Neural progenitor cell (in vitro differentiated cells): ENCODE measurements around the gene IL1RAPL1. TPM values are rescaled to one million over a fixed set of nuclear protein-coding genes. Genes with fewer than 3 reads are reported as not detected.

Source experiments
- DNase-seq: peaks from one replicate; pipeline ENCODE4 v3.0.0-alpha.2; 2016; ENCODE audit warnings: low spot score
- H2AFZ ChIP-seq: fragments of 200-600 bp; sonication (generic); replicated peaks from 2 replicates; pipeline ENCODE4 v1.6.1; 2016; ENCODE audit warnings: antibody characterized with exemption
- H3F3A ChIP-seq: fragments of 200-600 bp; sonication (generic); 2 replicates; pipeline ENCODE4 v1.6.1; 2016; ENCODE audit warnings: antibody characterized with exemption, low read depth
- H3K27ac ChIP-seq: fragments of 200-600 bp; sonication (generic); 2 replicates; pipeline ENCODE4 v1.5.1; 2016; ENCODE audit warnings: mild to moderate bottlenecking
- H3K27me3 ChIP-seq: fragments of 200-600 bp; sonication (generic); 2 replicates; pipeline ENCODE4 v1.6.1; 2016; ENCODE audit warnings: mild to moderate bottlenecking, moderate library complexity
- H3K36me3 ChIP-seq: fragments of 200-600 bp; sonication (generic); 2 replicates; pipeline ENCODE4 v1.5.1; 2016
- H3K4me1 ChIP-seq: fragments of 200-600 bp; sonication (generic); 2 replicates; pipeline ENCODE4 v1.6.1; 2016; ENCODE audit warnings: mixed run types
- H3K4me2 ChIP-seq: fragments of 200-600 bp; sonication (generic); 2 replicates; pipeline ENCODE4 v1.6.1; 2016
- H3K4me3 ChIP-seq: fragments of 200-600 bp; sonication (generic); 2 replicates; pipeline ENCODE4 v1.5.1; 2016
- H3K79me2 ChIP-seq: fragments of 200-600 bp; sonication (generic); 2 replicates; pipeline ENCODE4 v1.6.1; 2016; ENCODE audit warnings: low read depth
- H3K9ac ChIP-seq: fragments of 200-600 bp; sonication (generic); 2 replicates; pipeline ENCODE4 v1.6.1; 2016
- H3K9me3 ChIP-seq: fragments of 200-600 bp; sonication (generic); 2 replicates; pipeline ENCODE4 v1.5.1; 2016; ENCODE audit warnings: low read depth
- H4K20me1 ChIP-seq: fragments of 200-600 bp; sonication (generic); 2 replicates; pipeline ENCODE4 v1.6.1; 2016; ENCODE audit warnings: low read depth
- H3K27ac Mint-ChIP-seq: 3 replicates; pipeline ENCODE4 v1.8.0; 2021; ENCODE audit warnings: mixed read lengths
- H3K27me3 Mint-ChIP-seq: 2 replicates; pipeline ENCODE4 v1.8.0; 2022; ENCODE audit warnings: low read depth, mild to moderate bottlenecking, inconsistent platforms, moderate library complexity, mixed read lengths; ENCODE audit not compliant: insufficient read depth
- H3K36me3 Mint-ChIP-seq: 3 replicates; pipeline ENCODE4 v1.8.0; 2021; ENCODE audit warnings: mixed read lengths
- H3K4me1 Mint-ChIP-seq: 3 replicates; pipeline ENCODE4 v1.8.0; 2021; ENCODE audit warnings: mixed read lengths
- H3K4me3 Mint-ChIP-seq: 3 replicates; pipeline ENCODE4 v1.8.0; 2021; ENCODE audit warnings: mild to moderate bottlenecking, moderate library complexity, mixed read lengths
- H3K9me3 Mint-ChIP-seq: 3 replicates; pipeline ENCODE4 v1.8.0; 2020; ENCODE audit warnings: mixed read lengths
- EZH2 ChIP-seq: fragments of 200-600 bp; sonication (generic); IDR thresholded peaks from 2 replicates; pipeline ENCODE4 v1.6.1; 2017; ENCODE audit warnings: antibody characterized with exemption, mild to moderate bottlenecking, moderate library complexity
- EZH2phosphoT487 ChIP-seq: fragments of 200-600 bp; sonication (generic); IDR thresholded peaks from 2 replicates; pipeline ENCODE4 v1.6.1; 2017; ENCODE audit warnings: antibody characterized with exemption
- total RNA-seq: library from RNA; depleted of rRNA; stranded (reverse); fragments of >200 nt; gene quantifications from 2 replicates; pipeline ENCODE4 v1.2.3, GENCODE V29; 2015; ENCODE audit warnings: low replicate concordance
- TF ChIP-seq, protein P1 (sequence below): fragments of 200-600 bp; sonication (generic); IDR thresholded peaks from 2 replicates; pipeline ENCODE4 v1.5.1; 2017; ENCODE audit warnings: antibody characterized with exemption, mild to moderate bottlenecking

Gene IL1RAPL1
- total RNA-seq, 1 donor from 2014 or later = 13.4 TPM

DNA sequence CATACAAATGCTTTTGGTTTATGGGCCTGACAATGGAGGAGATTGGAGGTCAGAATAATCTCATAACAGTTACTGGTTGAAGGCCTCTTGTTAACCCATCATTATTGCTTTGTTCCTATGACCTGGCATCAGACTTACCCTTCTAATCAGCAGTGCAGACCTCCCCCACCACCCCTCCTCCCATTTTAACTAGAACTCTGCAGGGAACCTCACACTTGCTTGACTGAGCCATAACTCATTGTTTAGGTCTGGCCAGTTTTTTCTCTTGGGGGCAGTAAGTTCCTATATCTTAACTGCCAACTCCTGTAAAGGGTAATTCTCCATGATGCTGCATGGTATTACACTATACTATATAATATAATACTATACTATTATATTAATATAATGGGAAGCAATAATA, 609.3 kb downstream of the IL1RAPL1 start:
- Histone ChIP-seq H3K4me2 (no peak overlapping the region), H3K4me3 (no peak overlapping the region), H2AFZ (no peak overlapping the region), H4K20me1 (no peaks in the 10 kb centered on the region), H3K27ac (no peak overlapping the region), H3K4me1 (no peaks in the 10 kb centered on the region), H3K36me3 (no peaks in the 10 kb centered on the region), H3K27me3 (no peaks in the 10 kb centered on the region), H3K9ac (no peak overlapping the region), H3F3A (peaks cover 2% of the 10 kb centered on the region), H3K79me2 (no peaks in the 10 kb centered on the region), H3K9me3 (peaks cover 3% of the 10 kb centered on the region)
- peak; percentile 11 for DNase-seq
- Mint-ChIP-seq H3K36me3 (no peaks in the 10 kb centered on the region), H3K4me1 (no peaks in the 10 kb centered on the region), H3K9me3 (no peaks in the 10 kb centered on the region), H3K4me3 (no peak overlapping the region), H3K27ac (no peak overlapping the region), H3K27me3 (peaks cover 2% of the 10 kb centered on the region)
- TF ChIP-seq, protein P1, sequence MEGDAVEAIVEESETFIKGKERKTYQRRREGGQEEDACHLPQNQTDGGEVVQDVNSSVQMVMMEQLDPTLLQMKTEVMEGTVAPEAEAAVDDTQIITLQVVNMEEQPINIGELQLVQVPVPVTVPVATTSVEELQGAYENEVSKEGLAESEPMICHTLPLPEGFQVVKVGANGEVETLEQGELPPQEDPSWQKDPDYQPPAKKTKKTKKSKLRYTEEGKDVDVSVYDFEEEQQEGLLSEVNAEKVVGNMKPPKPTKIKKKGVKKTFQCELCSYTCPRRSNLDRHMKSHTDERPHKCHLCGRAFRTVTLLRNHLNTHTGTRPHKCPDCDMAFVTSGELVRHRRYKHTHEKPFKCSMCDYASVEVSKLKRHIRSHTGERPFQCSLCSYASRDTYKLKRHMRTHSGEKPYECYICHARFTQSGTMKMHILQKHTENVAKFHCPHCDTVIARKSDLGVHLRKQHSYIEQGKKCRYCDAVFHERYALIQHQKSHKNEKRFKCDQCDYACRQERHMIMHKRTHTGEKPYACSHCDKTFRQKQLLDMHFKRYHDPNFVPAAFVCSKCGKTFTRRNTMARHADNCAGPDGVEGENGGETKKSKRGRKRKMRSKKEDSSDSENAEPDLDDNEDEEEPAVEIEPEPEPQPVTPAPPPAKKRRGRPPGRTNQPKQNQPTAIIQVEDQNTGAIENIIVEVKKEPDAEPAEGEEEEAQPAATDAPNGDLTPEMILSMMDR = no peak
- TF ChIP-seq EZH2 = no peak
- TF ChIP-seq EZH2phosphoT487 = no peak

DNA sequence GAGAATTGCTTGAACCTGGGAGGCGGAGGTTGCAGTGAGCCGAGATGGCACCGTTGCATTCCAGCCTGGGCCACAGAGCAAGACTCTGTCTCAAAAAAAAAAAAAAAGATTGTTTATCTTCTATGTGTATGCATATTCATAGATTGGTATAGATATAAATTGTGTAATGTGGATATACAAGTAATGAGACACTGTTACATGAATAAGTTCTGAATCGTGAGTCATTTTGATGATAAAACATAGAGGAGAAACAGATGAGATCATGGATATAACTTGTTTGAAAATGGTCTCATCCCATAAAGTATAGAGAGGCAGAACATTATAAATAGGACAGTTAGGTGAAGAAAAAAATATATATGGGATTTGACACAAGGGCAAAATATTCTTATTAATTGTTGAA, 628.0 kb downstream of the IL1RAPL1 start:
- H3K4me1 ChIP-seq = no peaks in the 10 kb centered on the region
- H3K4me2 ChIP-seq = no peak overlapping the region
- Mint-ChIP-seq H3K36me3 (no peaks in the 10 kb centered on the region), H3K4me3 (no peak overlapping the region), H3K27me3 (no peaks in the 10 kb centered on the region), H3K4me1 (no peaks in the 10 kb centered on the region), H3K9me3 (peaks cover 2% of the 10 kb centered on the region), H3K27ac (no peak overlapping the region)
- peaks cover 4% of the 10 kb centered on the region for H3K9me3 ChIP-seq
- H4K20me1 ChIP-seq = no peaks in the 10 kb centered on the region
- H3F3A ChIP-seq = no peaks in the 10 kb centered on the region
- H3K27me3 ChIP-seq = no peaks in the 10 kb centered on the region
- H3K4me3 ChIP-seq = no peak overlapping the region
- H3K79me2 ChIP-seq = no peaks in the 10 kb centered on the region
- no peak for DNase-seq
- H3K9ac ChIP-seq = no peak overlapping the region
- TF ChIP-seq, protein P1 = no peak
- TF ChIP-seq EZH2phosphoT487 (no peak), EZH2 (no peak)
- no peak overlapping the region for H2AFZ ChIP-seq
- no peaks in the 10 kb centered on the region for H3K36me3 ChIP-seq
- H3K27ac ChIP-seq = no peak overlapping the region

DNA sequence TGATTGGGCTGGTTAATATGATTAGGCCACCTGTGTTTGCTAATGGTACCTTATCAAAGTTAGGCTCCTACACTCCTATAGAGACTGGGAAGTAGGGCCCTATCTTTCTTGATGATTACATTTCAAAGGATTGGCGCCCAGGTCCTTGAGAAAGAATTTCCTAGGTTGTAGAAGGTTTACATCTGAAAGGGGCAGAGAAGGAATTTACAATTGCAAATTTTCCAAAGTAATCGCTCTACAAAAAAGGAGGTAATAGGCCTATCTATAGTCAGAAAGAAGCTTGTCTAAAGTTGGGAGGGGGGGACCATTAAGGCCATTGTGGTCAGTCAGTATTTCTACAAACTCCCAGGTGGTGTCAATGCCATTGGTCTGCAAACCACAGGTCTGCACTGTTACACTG, 638.4 kb downstream of the IL1RAPL1 start:
- Histone ChIP-seq H3K36me3 (no peaks in the 10 kb centered on the region), H3K79me2 (no peaks in the 10 kb centered on the region), H3K4me3 (no peak overlapping the region), H3F3A (no peaks in the 10 kb centered on the region), H3K9ac (no peak overlapping the region), H3K4me1 (no peaks in the 10 kb centered on the region), H4K20me1 (no peaks in the 10 kb centered on the region), H3K27ac (no peak overlapping the region), H3K4me2 (no peak overlapping the region), H3K27me3 (peaks cover 3% of the 10 kb centered on the region), H2AFZ (no peak overlapping the region), H3K9me3 (peaks cover 3% of the 10 kb centered on the region)
- H3K27me3 Mint-ChIP-seq = no peaks in the 10 kb centered on the region
- no peak overlapping the region for H3K4me3 Mint-ChIP-seq
- TF ChIP-seq EZH2 = no peak
- TF ChIP-seq, protein P1 = no peak
- no peak for TF ChIP-seq EZH2phosphoT487
- no peak for DNase-seq
- peaks cover 3% of the 10 kb centered on the region for H3K4me1 Mint-ChIP-seq
- no peaks in the 10 kb centered on the region for H3K9me3 Mint-ChIP-seq
- no peaks in the 10 kb centered on the region for H3K36me3 Mint-ChIP-seq
- no peak overlapping the region for H3K27ac Mint-ChIP-seq

DNA sequence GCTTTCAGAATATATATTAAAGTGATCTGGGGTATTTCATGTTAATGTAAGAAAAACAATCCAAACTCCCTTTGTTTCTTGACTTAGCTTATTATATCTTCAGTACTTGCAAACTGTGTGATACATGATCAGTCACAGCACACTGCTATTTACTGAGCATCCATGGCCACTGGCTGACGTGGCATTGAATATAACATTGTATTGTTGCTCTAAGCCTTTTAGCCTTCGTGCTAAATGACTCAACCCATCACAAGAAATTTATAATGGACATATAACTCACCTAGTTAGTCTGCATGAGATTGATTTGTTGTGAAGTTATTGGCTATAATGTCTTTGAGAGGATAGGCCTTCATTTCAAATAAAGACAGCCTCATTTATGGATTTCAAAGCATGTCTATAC, 642.6 kb downstream of the IL1RAPL1 start:
- Histone ChIP-seq H3K4me2 (no peak overlapping the region), H3K4me3 (no peak overlapping the region), H3K9me3 (peaks cover 4% of the 10 kb centered on the region), H3K36me3 (no peaks in the 10 kb centered on the region), H2AFZ (no peak overlapping the region), H3K4me1 (no peaks in the 10 kb centered on the region), H3K9ac (no peak overlapping the region), H3K27ac (no peak overlapping the region), H3K27me3 (no peaks in the 10 kb centered on the region), H3K79me2 (no peaks in the 10 kb centered on the region), H4K20me1 (no peaks in the 10 kb centered on the region), H3F3A (no peaks in the 10 kb centered on the region)
- Mint-ChIP-seq H3K27me3 (peaks cover 2% of the 10 kb centered on the region), H3K27ac (no peak overlapping the region), H3K4me3 (no peak overlapping the region), H3K36me3 (no peaks in the 10 kb centered on the region), H3K4me1 (peaks cover 12% of the 10 kb centered on the region), H3K9me3 (no peaks in the 10 kb centered on the region)
- TF ChIP-seq, protein P1 = no peak
- no peak for TF ChIP-seq EZH2phosphoT487
- no peak for TF ChIP-seq EZH2
- no peak for DNase-seq
